Measurements from ENCODE around the gene SMCR8. TPM values are rescaled to one million over a fixed set of nuclear protein-coding genes. Genes with fewer than 3 reads are reported as not detected.
A peak's percentile ranks its signal among the peaks of the same experiment; 100 is the strongest.

The SMCR8 gene
- total and polyA plus RNA-seq, 9 of the 15 experiments (the other 6 are each of a cell fraction or from before 2014, with no cell fraction given) = 0.25 to 8.8 (median 4.9) TPM

DNA sequence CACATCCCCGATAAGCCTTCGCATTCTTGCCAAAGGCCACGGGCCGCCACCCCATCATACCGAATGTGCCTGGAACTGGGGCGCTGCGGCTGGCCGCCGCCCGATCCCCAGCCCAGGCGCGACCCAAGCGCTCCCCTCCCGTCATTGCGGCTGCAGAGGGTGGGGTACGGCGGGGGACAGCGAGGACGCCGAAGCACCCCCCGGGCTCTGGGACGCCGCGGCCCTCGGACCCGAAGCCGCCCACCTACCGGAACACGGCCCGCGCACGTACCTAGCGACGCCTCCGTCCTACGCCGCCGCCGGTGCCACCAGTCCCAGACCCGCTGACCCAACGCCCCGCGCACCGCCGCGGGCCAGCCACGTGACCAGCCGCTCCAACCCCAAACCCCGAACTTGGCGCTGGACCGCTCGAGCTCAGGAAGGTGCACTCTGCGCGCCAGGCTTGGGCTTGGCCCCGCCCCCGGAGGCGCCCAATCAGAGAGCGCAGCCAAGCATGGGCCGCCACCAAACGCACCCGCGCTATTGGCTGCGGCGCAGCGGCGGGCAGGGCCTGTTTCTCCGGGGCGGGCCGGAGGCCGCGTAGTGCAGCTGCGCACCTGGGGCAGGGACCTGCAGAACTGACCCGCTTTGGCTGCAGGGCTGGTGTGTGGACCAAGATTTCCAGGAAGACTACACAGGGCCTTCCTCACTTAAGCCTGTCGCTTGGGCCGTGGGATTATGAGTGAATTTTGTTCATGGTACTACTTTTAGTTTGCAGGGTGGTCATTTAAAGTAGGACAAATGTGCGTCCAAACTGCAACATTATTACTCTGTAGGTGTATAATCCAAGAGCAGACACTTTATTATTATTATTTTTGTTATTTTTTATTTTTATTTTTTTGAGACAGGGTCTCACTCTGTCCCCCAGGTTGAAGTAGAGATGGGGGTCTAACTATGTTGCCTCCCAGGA is 48.3 kb downstream of the SMCR8 start, which contains the start of gene SHMT1 (continued):
- TF ChIP-seq E2F3 (CRISPR knock-in tag; IDR thresholded peaks at IDR 0.05) = 0 out of 2 replicates have a peak, but pooled peaks have one; percentile 51
- no peak for TF ChIP-seq ZNF347 (CRISPR knock-in tag; IDR thresholded peaks at IDR 0.05; ENCODE audit: low read depth)
- TF ChIP-seq FOSL1 (tag; conservative IDR thresholded peaks at IDR 0.05) = no peak
- no peak for TF ChIP-seq ZNF263 (CRISPR knock-in tag; IDR thresholded peaks at IDR 0.05; ENCODE audit: borderline replicate concordance)
- TF ChIP-seq ZZZ3 (IDR thresholded peaks at IDR 0.05) = no peak
- no peak for TF ChIP-seq EZH2 (IDR thresholded peaks at IDR 0.05; ENCODE audit: borderline replicate concordance, low read depth, low read length)
- no peak for TF ChIP-seq DACH1 (IDR thresholded peaks at IDR 0.05; ENCODE audit: partially characterized antibody)
- no peak for TF ChIP-seq KLF6 (CRISPR knock-in tag; IDR thresholded peaks at IDR 0.05; ENCODE audit: borderline replicate concordance)
- no peak for TF ChIP-seq TAL1 (IDR thresholded peaks at IDR 0.05)
- no peak for TF ChIP-seq PHB2 (IDR thresholded peaks at IDR 0.05; ENCODE audit: low read depth)
- no peak for TF ChIP-seq XRCC5 (IDR thresholded peaks at IDR 0.05; ENCODE audit: low read depth, low read length)
- TF ChIP-seq GATA2 (CRISPR knock-in tag; IDR thresholded peaks at IDR 0.05) = no peak
- TF ChIP-seq ZBTB2 (IDR thresholded peaks at IDR 0.05) = no peak
- TF ChIP-seq HNRNPK (IDR thresholded peaks at IDR 0.05; ENCODE audit: low read depth, low read length, poor library complexity, severe bottlenecking) = no peak
- TF ChIP-seq TCF15 (CRISPR knock-in tag; IDR thresholded peaks at IDR 0.05) = no peak
- TF ChIP-seq ZBTB17 (CRISPR knock-in tag; IDR thresholded peaks at IDR 0.05) = no peak
- TF ChIP-seq PHB (CRISPR knock-in tag; IDR thresholded peaks at IDR 0.05) = no peak
- TF ChIP-seq, protein P1, sequence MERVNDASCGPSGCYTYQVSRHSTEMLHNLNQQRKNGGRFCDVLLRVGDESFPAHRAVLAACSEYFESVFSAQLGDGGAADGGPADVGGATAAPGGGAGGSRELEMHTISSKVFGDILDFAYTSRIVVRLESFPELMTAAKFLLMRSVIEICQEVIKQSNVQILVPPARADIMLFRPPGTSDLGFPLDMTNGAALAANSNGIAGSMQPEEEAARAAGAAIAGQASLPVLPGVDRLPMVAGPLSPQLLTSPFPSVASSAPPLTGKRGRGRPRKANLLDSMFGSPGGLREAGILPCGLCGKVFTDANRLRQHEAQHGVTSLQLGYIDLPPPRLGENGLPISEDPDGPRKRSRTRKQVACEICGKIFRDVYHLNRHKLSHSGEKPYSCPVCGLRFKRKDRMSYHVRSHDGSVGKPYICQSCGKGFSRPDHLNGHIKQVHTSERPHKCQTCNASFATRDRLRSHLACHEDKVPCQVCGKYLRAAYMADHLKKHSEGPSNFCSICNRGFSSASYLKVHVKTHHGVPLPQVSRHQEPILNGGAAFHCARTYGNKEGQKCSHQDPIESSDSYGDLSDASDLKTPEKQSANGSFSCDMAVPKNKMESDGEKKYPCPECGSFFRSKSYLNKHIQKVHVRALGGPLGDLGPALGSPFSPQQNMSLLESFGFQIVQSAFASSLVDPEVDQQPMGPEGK (CRISPR knock-in tag; IDR thresholded peaks at IDR 0.05; ENCODE audit: borderline replicate concordance) = no peak
- no peak for TF ChIP-seq PBX2 (CRISPR knock-in tag; IDR thresholded peaks at IDR 0.05; ENCODE audit: low read depth)
- TF ChIP-seq PBX2 (tag; conservative IDR thresholded peaks at IDR 0.05; ENCODE audit: low read depth) = no peak
- TF ChIP-seq PCBP2 (IDR thresholded peaks at IDR 0.05; ENCODE audit: low read depth, low read length, poor library complexity, severe bottlenecking) = no peak
- no peak for TF ChIP-seq ZNF232 (CRISPR knock-in tag; IDR thresholded peaks at IDR 0.05)
- no peak for TF ChIP-seq EHMT2 (IDR thresholded peaks at IDR 0.05)

Measured in K562 (cell line).